ENCODE results near the gene GAPDHS. TPM values are rescaled to one million over a fixed set of nuclear protein-coding genes. Genes with fewer than 3 reads are reported as not detected.

GAPDHS gene
- total and polyA plus RNA-seq, 2 experiments from 2014 or later = not detected

GRCh38 chr19:35516310-35516709, 16.9 kb upstream of the GAPDHS start:
- no peaks in the 10 kb centered on the region for H3K9me3 ChIP-seq (ENCODE audit: low read depth)
- no peak overlapping the region for H2AFZ ChIP-seq
- in situ Hi-C loops (cut with MboI) = no loop called here
- H3K4me2 ChIP-seq (ENCODE audit: unreplicated experiment) = no peak overlapping the region
- 94 to 97% methylated on average over 3 of the region's 3 CpGs for WGBS, 2 experiments (ENCODE audit: low coverage in 1 of 2, low lambda C conversion rate in 2 of 2, missing lambda C conversion rate in 2 of 2)
- H3F3A ChIP-seq (ENCODE audit: insufficient read depth) = peaks cover 12% of the 10 kb centered on the region; the same call in 1 of the 2 replicates
- no peak overlapping the region for H3K4me3 ChIP-seq
- H3K79me2 ChIP-seq (ENCODE audit: insufficient read depth) = no peaks in the 10 kb centered on the region
- H3K36me3 ChIP-seq (ENCODE audit: low read depth) = no peaks in the 10 kb centered on the region
- TF ChIP-seq EZH2phosphoT487 (IDR thresholded peaks at IDR 0.05; ENCODE audit: insufficient read depth, low read depth) (no peak), EZH2 (IDR thresholded peaks at IDR 0.05; ENCODE audit: insufficient read depth, poor library complexity, severe bottlenecking) (no peak)
- H3K27me3 ChIP-seq (replicated peaks; ENCODE audit: insufficient read depth) = no peaks in the 10 kb centered on the region
- no peak for DNase-seq
- peaks cover 26% of the 10 kb centered on the region for H3K4me1 ChIP-seq (ENCODE audit: insufficient read depth)
- no peak overlapping the region for H3K27ac ChIP-seq
- H3K9ac ChIP-seq = no peak overlapping the region
- no peaks in the 10 kb centered on the region for H3K9me2 ChIP-seq (ENCODE audit: insufficient read depth)
- no peaks in the 10 kb centered on the region for H4K20me1 ChIP-seq (ENCODE audit: insufficient read depth)

DNA sequence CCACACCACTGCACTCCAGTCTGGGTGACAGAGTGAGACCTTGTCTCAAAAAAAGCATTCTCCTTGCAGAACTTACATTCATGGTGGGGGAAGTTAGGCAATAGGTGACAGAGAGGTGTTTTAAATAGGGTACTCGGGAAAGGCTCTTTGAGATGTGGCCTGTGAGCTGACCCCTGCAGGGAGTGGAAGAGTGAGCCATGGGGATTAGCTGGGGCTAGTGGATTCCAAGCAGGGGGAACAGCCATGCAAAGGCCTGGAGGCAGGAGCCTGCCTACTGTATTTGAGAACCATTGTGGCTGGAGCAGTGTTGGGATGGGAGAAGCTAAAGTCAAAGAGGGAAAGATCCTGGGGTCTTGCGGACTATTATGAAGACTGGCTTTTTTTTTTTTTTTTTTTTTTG, 15.9 kb upstream of the GAPDHS start:
- Histone ChIP-seq H3K27me3 (replicated peaks; ENCODE audit: insufficient read depth) (no peaks in the 10 kb centered on the region), H3K4me2 (ENCODE audit: unreplicated experiment) (no peak overlapping the region), H3K27ac (no peak overlapping the region), H3F3A (ENCODE audit: insufficient read depth) (peaks cover 12% of the 10 kb centered on the region; the same call in 1 of the 2 replicates), H4K20me1 (ENCODE audit: insufficient read depth) (no peaks in the 10 kb centered on the region), H3K4me1 (ENCODE audit: insufficient read depth) (peaks cover 26% of the 10 kb centered on the region), H3K79me2 (ENCODE audit: insufficient read depth) (no peaks in the 10 kb centered on the region), H3K9me3 (ENCODE audit: low read depth) (no peaks in the 10 kb centered on the region), H3K9ac (no peak overlapping the region), H2AFZ (no peak overlapping the region), H3K36me3 (ENCODE audit: low read depth) (no peaks in the 10 kb centered on the region), H3K4me3 (no peak overlapping the region), H3K9me2 (ENCODE audit: insufficient read depth) (no peaks in the 10 kb centered on the region)
- DNase-seq = no peak
- WGBS, 2 experiments (ENCODE audit: low coverage in 1 of 2, low lambda C conversion rate in 2 of 2, missing lambda C conversion rate in 2 of 2) = 95 to 98% methylated on average over 2 of the region's 2 CpGs
- TF ChIP-seq EZH2phosphoT487 (IDR thresholded peaks at IDR 0.05; ENCODE audit: insufficient read depth, low read depth) = no peak
- TF ChIP-seq EZH2 (IDR thresholded peaks at IDR 0.05; ENCODE audit: insufficient read depth, poor library complexity, severe bottlenecking) = no peak
- in situ Hi-C loops (cut with MboI) = no loop called here

DNA sequence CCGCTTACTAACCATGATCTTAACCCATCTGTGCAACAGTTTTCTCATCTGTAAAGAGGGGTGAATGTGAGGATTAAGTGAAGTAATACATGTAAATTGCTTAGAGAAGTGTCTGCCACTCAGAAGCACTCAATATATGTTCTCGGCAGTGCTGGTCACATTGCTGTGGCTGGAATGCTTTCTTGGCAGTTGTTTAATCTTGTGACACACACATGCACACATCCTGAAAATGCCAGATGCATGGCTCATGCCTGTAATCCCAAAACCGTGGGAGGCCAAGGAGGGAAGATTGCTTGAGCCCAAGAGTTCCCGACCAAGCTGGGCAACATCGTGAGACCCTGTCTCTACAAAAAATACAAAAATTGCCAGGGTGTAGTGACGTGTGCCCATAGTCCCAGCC, 14.9 kb upstream of the GAPDHS start:
- TF ChIP-seq EZH2 (IDR thresholded peaks at IDR 0.05; ENCODE audit: insufficient read depth, poor library complexity, severe bottlenecking) (no peak), EZH2phosphoT487 (IDR thresholded peaks at IDR 0.05; ENCODE audit: insufficient read depth, low read depth) (no peak)
- Histone ChIP-seq H3K9me3 (ENCODE audit: low read depth) (no peaks in the 10 kb centered on the region), H3K27ac (peak overlapping the region; percentile 88), H4K20me1 (ENCODE audit: insufficient read depth) (no peaks in the 10 kb centered on the region), H3F3A (ENCODE audit: insufficient read depth) (peaks cover 12% of the 10 kb centered on the region; the same call in 1 of the 2 replicates), H3K4me1 (ENCODE audit: insufficient read depth) (peaks cover 26% of the 10 kb centered on the region), H3K9ac (peak overlapping the region; percentile 65), H2AFZ (peak overlapping the region; percentile 27; the same call in 1 of the 2 replicates), H3K79me2 (ENCODE audit: insufficient read depth) (no peaks in the 10 kb centered on the region), H3K27me3 (replicated peaks; ENCODE audit: insufficient read depth) (no peaks in the 10 kb centered on the region), H3K9me2 (ENCODE audit: insufficient read depth) (no peaks in the 10 kb centered on the region), H3K4me3 (peak overlapping the region; percentile 21), H3K4me2 (ENCODE audit: unreplicated experiment) (peak overlapping the region; percentile 50), H3K36me3 (ENCODE audit: low read depth) (no peaks in the 10 kb centered on the region)
- 3 to 4% methylated on average over 6 of the region's 6 CpGs for WGBS, 2 experiments (ENCODE audit: low coverage in 1 of 2, low lambda C conversion rate in 2 of 2, missing lambda C conversion rate in 2 of 2)
- in situ Hi-C loops (cut with MboI) = no loop called here
- peak; percentile 98 for DNase-seq

- H2AFZ ChIP-seq = peak overlapping the region; percentile 61
Observed at GRCh38 chr19:35519291-35519690, 14.0 kb upstream of the GAPDHS start.

More at GRCh38 chr19:35519291-35519690, 14.0 kb upstream of the GAPDHS start:
- no peaks in the 10 kb centered on the region for H3K9me3 ChIP-seq (ENCODE audit: low read depth)
- WGBS, 2 experiments (ENCODE audit: low coverage in 1 of 2, low lambda C conversion rate in 2 of 2, missing lambda C conversion rate in 2 of 2) = 11 to 13% methylated on average over 7 of the region's 7 CpGs
- peaks cover 21% of the 10 kb centered on the region for H3K4me1 ChIP-seq (ENCODE audit: insufficient read depth)
- no peaks in the 10 kb centered on the region for H4K20me1 ChIP-seq (ENCODE audit: insufficient read depth)
- H3K9ac ChIP-seq = peak overlapping the region; percentile 65; the same call in 1 of the 2 replicates
- TF ChIP-seq EZH2 (IDR thresholded peaks at IDR 0.05; ENCODE audit: insufficient read depth, poor library complexity, severe bottlenecking) = no peak
- H3F3A ChIP-seq (ENCODE audit: insufficient read depth) = peaks cover 12% of the 10 kb centered on the region; the same call in 1 of the 2 replicates
- in situ Hi-C loops (cut with MboI) = no loop called here
- DNase-seq = peak; percentile 78
- H3K36me3 ChIP-seq (ENCODE audit: low read depth) = no peaks in the 10 kb centered on the region
- H3K9me2 ChIP-seq (ENCODE audit: insufficient read depth) = no peaks in the 10 kb centered on the region
- H3K4me3 ChIP-seq = no peak overlapping the region
- peak overlapping the region; percentile 88 for H3K27ac ChIP-seq
- no peaks in the 10 kb centered on the region for H3K79me2 ChIP-seq (ENCODE audit: insufficient read depth)
- H3K4me2 ChIP-seq (ENCODE audit: unreplicated experiment) = peak overlapping the region; percentile 13
- no peaks in the 10 kb centered on the region for H3K27me3 ChIP-seq (replicated peaks; ENCODE audit: insufficient read depth)

Measured in GM23248 (cell line).